Measurements from ENCODE around the gene DLX2. TPM values are rescaled to one million over a fixed set of nuclear protein-coding genes. Genes with fewer than 3 reads are reported as not detected.

DLX2 gene
- total RNA-seq, 2 donors from 2014 or later, result 0.23 to 0.24 TPM

DNA sequence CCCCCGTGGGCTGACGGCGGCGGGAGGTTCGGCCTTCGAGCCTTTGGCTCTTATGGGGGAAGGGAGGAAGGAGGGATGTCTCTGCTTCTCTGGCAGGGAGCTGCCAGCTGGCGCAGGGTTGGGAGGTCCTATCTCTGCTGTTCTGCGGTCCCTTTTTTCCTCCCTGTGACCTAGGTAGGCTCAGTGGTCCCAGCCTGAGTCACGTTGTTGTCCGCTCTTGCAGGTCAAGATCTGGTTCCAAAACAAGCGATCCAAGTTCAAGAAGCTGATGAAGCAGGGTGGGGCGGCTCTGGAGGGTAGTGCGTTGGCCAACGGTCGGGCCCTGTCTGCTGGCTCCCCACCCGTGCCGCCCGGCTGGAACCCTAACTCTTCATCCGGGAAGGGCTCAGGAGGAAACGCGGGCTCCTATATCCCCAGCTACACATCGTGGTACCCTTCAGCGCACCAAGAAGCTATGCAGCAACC lies 14.9 kb downstream of the DLX2 start:
- peaks cover 49% of the 10 kb centered on the region for H3K4me1 Mint-ChIP-seq (ENCODE audit: low read depth)
- H3K9me3 Mint-ChIP-seq, result no peaks in the 10 kb centered on the region
- H3K36me3 Mint-ChIP-seq (ENCODE audit: insufficient read depth in 2 of 2), result no peaks in the 10 kb centered on the region
- no peak for ATAC-seq (replicated peaks in 1 of 2)
- H3K27ac Mint-ChIP-seq, result peak overlapping the region; percentile 8
- H3K4me3 Mint-ChIP-seq, result peak overlapping the region; percentile 84 to 88
- no peak for DNase-seq
- H3K27me3 Mint-ChIP-seq (ENCODE audit: low read depth), result peaks cover 95% of the 10 kb centered on the region

DNA sequence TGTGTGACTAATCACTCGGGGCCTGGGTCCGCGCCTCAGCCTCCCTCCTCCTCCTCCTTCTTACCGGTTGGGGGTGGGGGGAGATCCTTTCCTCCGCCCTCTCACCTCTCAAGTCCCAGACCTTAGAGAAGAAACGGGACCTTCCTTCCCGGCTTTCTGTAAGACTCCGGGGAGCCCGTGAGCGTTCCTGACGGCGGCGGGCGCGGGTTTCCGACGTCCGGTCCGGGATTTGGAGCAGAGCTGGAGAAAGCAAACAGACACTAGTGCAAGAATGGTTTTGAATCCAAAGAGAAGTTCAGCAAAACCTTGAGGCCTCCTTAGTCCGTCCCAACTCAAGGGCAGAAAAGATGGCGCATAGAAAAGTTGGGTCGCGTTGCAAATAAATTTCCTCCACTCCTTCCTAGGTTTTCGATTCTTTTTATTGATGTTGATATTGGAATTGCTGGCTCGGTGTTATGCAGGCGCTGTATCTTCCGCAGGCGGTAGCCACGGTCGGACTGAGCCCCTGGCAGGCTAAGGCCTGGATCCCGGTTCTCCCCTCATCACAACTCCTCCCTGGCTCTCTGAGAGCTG lies 15.4 kb downstream of the DLX2 start:
- no peaks in the 10 kb centered on the region for H3K9me3 Mint-ChIP-seq
- peaks cover 95% of the 10 kb centered on the region for H3K27me3 Mint-ChIP-seq (ENCODE audit: low read depth)
- no peak for ATAC-seq (replicated peaks in 1 of 2)
- DNase-seq, result no peak
- peaks cover 53% of the 10 kb centered on the region for H3K4me1 Mint-ChIP-seq (ENCODE audit: low read depth)
- H3K27ac Mint-ChIP-seq, result no peak overlapping the region
- H3K36me3 Mint-ChIP-seq (ENCODE audit: insufficient read depth in 2 of 2), result no peaks in the 10 kb centered on the region
- H3K4me3 Mint-ChIP-seq, result peak overlapping the region; percentile 84 to 88

DNA sequence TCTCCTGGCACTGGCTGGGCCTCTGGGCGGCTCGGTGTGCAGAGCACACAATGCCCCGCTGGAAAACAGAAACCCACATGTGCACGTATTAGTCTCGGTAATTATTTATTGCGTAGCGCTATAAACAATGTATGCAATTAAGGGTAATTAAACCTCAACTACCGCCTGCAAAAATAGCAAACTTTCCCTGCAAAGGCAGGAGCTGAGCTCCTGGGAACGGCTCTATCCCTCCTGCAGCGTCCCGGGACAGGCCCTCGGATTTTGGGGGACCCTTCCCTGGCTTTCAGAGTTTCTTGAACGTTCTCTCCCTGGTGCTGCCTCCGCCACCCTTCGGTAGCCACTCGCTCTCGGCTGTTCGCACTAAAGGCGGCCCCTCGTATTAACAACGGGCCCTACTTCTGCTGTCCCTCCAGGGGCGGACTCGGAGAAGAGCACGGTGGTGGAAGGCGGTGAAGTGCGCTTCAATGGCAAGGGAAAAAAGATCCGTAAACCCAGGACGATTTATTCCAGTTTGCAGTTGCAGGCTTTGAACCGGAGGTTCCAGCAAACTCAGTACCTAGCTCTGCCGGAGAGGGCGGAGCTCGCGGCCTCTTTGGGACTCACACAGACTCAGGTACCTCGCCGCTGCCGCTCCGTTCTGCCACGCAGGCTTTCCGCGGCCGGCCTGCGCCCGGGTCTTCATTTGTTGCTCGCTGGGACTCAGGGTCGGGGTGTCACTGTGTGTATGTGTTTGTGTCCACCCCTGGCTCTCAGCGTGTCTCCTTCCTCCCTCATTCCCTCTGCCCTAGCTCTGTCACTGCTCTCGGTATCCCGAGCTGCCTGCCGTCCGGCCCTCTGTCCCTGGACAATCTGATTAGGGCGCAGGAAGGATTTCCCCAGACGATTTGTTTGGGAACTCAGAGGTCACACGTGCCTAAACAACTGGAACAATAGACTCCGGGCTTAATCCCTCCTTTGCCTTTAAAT lies 16.2 kb downstream of the DLX2 start:
- H3K27ac Mint-ChIP-seq, result peak overlapping the region; percentile 72
- peaks cover 54% of the 10 kb centered on the region for H3K4me1 Mint-ChIP-seq (ENCODE audit: low read depth)
- H3K4me3 Mint-ChIP-seq, result peak overlapping the region; percentile 84 to 88
- DNase-seq, result peak; percentile 72 to 79
- H3K27me3 Mint-ChIP-seq (ENCODE audit: low read depth), result peaks cover 95% of the 10 kb centered on the region
- no peaks in the 10 kb centered on the region for H3K36me3 Mint-ChIP-seq (ENCODE audit: insufficient read depth in 2 of 2)
- no peaks in the 10 kb centered on the region for H3K9me3 Mint-ChIP-seq
- ATAC-seq (replicated peaks in 1 of 2), result peak; percentile 59 to 61

DNA sequence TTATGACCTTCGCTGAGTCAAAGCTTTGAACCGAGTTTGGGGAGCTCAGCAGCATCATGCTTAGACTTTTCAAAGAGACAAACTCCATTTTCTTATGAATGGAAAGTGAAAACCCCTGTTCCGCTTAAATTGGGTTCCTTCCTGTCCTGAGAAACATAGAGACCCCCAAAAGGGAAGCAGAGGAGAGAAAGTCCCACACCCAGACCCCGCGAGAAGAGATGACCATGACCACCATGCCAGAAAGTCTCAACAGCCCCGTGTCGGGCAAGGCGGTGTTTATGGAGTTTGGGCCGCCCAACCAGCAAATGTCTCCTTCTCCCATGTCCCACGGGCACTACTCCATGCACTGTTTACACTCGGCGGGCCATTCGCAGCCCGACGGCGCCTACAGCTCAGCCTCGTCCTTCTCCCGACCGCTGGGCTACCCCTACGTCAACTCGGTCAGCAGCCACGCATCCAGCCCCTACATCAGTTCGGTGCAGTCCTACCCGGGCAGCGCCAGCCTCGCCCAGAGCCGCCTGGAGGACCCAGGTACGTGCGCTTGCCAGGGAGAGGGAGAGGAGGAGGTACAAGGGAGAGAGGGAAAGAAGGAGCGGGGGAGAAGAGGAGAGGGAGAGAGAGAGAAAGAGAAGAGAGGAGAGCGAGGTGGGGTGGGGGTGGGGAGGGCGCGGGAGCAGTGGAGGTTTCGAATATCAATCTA lies 17.1 kb downstream of the DLX2 start, which contains the start of gene DLX1:
TSS of gene DLX1 (plus strand) at position 48 of the 700 bp plus-strand sequence. CDS start at position 219, 171 bp downstream.
- ATAC-seq (replicated peaks in 1 of 2) (peak; percentile 10 to 20), DNase-seq (no peak)
- peak within 1 kb of the TSS; percentile 84 to 88 for H3K4me3 Mint-ChIP-seq
- H3K27me3 Mint-ChIP-seq (ENCODE audit: low read depth), result peaks cover 99% of the 10 kb centered on the region
- peak within 1 kb of the TSS; percentile 79 for H3K27ac Mint-ChIP-seq
- H3K4me1 Mint-ChIP-seq (ENCODE audit: low read depth), result peaks cover 57% of the 10 kb centered on the region
- no peaks in the 10 kb centered on the region for H3K9me3 Mint-ChIP-seq
- H3K36me3 Mint-ChIP-seq (ENCODE audit: insufficient read depth in 2 of 2), result peaks cover 0 to 1% of the 10 kb centered on the region in 2 donors

DNA sequence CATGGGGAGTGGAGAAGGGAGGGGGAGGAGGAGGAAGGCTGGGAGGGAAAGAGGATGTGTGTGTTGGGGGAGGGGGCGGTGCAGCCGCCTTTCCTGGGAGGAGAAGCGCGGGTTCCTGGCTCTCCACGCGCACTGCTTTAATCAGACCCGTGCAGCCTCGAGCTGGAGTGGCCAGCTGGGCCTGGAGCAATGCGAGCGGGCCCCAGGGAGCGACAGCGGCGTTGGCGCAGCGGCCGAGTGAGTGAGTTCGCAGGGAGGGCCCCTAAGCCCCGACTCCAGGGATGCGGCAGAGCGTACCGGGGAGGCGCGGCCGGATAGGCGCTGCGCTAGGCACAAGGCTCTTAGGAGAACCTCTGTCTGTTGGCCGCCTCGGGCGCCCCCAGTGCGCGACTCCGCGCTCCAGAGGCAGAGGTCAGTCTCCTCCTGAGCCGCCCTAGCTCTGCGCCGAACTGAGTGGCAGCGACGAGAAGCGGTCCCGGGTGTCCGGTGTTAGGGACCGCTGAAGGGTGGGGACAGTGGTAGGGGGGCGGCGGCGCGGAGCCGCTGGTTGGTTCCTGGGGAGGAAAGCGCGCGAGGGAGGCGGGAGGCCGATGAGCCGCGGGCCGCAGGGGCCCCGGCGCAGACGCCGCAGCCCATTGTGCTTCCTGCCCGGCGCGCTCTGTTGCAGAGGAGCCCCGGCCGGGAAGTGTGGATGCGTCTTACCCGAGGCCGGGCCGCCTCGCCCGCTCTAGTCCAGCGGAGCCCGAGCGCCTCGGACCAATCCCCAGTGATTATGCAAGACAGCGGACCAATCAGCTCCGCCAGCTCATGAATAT lies 17.8 kb downstream of the DLX2 start:
- peak; percentile 86 to 87 for ATAC-seq (replicated peaks in 1 of 2)
- H3K27ac Mint-ChIP-seq, result peak overlapping the region; percentile 79
- peaks cover 99% of the 10 kb centered on the region for H3K27me3 Mint-ChIP-seq (ENCODE audit: low read depth)
- H3K4me1 Mint-ChIP-seq (ENCODE audit: low read depth), result peaks cover 65% of the 10 kb centered on the region
- H3K4me3 Mint-ChIP-seq, result peak overlapping the region; percentile 84 to 88
- DNase-seq, result peak; percentile 72 to 77
- H3K36me3 Mint-ChIP-seq (ENCODE audit: insufficient read depth in 2 of 2), result peaks cover 0 to 1% of the 10 kb centered on the region in 2 donors
- no peaks in the 10 kb centered on the region for H3K9me3 Mint-ChIP-seq

DNA sequence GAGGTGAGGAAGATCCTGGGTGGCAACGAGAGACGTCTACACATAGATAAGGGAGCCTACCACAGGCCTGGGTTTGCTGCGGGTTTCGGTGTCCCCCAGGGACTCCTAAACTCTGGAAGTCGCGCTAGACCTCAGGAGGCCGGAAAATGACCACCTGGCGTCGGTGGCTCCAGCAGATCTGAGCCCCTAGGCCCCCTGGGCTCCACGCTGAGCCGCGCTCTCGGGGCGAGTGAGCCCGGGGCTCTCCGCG lies 18.4 kb downstream of the DLX2 start:
- no peak for ATAC-seq (replicated peaks in 1 of 2)
- Mint-ChIP-seq H3K36me3 (ENCODE audit: insufficient read depth in 2 of 2) (peaks cover 0 to 1% of the 10 kb centered on the region in 2 donors), H3K9me3 (no peaks in the 10 kb centered on the region), H3K4me1 (ENCODE audit: low read depth) (peaks cover 65% of the 10 kb centered on the region), H3K27ac (no peak overlapping the region), H3K4me3 (peak overlapping the region; percentile 84 to 88), H3K27me3 (ENCODE audit: low read depth) (peaks cover 99% of the 10 kb centered on the region)
- no peak for DNase-seq

DNA sequence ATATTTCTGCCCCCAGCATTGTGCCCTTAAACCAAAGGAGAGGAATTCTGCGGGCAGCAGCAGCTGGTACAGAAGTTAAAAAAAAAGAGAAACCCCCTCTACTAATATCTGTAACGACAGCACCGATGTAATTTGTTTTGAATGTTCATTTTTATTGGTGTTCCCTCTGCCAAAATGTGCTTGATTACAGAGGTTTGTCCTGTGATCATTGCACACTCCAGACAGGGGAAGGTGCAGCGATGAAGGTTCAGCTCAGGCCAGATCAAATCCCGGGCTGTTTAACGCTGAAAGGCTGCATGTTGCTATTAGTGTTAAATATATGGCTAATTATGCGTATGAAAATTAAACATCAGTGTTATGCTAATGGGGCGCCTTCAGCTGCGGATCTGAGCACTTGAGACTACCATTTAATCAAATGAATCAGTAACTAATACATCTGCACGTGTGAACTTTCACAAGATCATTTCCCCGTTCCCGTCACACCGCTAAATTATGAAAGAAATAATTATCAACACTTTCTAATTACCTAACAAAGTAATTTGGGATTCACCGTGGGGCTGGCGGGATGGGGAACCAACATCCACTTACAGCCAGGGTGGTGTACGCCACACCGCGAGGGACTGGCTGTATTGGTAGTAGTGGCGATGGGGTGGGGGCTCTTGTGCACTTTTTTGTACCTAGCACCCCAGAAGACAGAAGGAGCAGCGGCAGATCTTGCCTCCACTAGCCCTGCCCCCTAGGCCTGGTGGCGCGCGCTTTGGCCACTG lies 18.9 kb downstream of the DLX2 start:
- DNase-seq (no peak), ATAC-seq (replicated peaks in 1 of 2) (no peak)
- Mint-ChIP-seq H3K27ac (no peak overlapping the region), H3K4me1 (ENCODE audit: low read depth) (peaks cover 65% of the 10 kb centered on the region), H3K4me3 (peak overlapping the region; percentile 84 to 88), H3K9me3 (no peaks in the 10 kb centered on the region), H3K27me3 (ENCODE audit: low read depth) (peaks cover 99% of the 10 kb centered on the region), H3K36me3 (ENCODE audit: insufficient read depth in 2 of 2) (peaks cover 0 to 1% of the 10 kb centered on the region in 2 donors)

DNA sequence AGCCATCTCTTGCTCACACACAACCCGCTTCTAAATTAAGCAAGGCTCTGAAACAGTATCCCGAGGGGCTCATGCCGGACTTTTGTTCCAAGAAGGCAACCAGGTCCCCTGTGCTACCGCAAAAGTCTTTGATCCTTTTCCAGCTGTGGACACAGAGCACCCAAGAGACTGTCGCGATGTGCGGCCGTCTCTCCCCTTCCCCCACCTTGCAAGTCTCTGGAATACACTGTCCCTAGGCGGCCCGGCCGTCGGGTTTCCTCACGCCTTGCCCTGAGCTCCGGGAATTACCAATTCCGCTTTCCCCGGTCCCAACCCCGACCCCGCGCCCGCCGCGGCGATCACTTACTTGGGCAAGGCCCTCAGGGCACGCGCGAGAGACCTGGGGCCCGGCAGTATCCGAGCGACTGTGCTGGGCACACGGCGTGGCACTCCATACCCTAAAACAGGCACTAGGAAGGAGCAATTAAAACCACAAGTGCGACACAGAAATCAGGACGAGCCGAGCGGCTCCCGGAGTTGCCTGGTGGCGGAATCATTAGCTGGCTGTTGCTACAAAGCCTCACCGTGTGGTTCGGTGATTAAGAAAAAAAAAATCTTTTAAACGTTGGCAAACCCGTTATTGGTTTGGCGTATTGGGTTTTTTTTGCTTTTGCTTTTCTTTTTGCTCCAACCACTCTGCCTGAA lies 19.6 kb downstream of the DLX2 start:
- peak overlapping the region; percentile 19 for H3K27ac Mint-ChIP-seq
- H3K36me3 Mint-ChIP-seq (ENCODE audit: insufficient read depth in 2 of 2), result peaks cover 0 to 1% of the 10 kb centered on the region in 2 donors
- H3K27me3 Mint-ChIP-seq (ENCODE audit: low read depth), result peaks cover 99% of the 10 kb centered on the region
- H3K9me3 Mint-ChIP-seq, result no peaks in the 10 kb centered on the region
- peaks cover 58% of the 10 kb centered on the region for H3K4me1 Mint-ChIP-seq (ENCODE audit: low read depth)
- ATAC-seq (replicated peaks in 1 of 2) (no peak), DNase-seq (peak in 1 of 2 donors; percentile 18)
- H3K4me3 Mint-ChIP-seq, result peak overlapping the region; percentile 84 to 88

DNA sequence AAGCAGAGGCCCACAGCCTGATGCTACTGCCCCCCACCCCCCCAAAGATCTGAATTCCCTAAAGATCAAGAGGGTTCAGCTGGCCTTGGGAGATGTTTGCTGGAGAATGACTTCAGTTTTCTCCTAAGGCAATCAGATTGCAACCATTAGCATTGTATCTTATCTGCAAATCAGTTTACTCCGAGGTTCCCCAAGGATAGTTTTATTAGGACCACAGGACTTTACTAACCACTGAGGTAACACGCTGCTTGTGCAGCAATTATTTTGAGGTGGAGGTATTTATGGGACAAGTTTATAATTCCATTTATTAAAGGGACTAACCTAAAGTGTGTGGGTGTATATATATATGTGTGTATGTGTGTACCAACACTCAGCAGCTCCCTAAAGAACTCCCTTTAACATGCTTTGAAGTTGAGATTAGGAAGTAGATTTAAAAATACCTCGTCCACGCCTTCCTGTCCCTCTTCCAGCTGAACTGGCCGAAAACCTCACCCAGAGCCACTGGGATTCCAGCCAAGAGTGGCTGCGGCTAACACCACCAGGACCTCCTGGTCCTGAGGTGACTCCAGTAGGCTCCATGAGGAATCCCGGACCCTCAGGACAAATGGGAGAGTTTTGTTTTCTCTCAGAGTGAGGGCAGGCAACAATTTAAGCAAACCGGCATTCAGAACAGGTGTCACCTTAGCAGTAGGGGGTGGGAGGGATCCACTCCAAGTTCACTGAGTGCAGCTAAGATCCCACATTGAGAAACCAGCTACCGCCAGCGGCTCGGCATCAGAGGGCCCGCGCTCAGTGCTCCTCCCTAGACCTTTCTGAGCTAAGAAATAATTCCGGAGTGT lies 20.4 kb downstream of the DLX2 start:
- Mint-ChIP-seq H3K4me1 (ENCODE audit: low read depth) (peaks cover 51% of the 10 kb centered on the region), H3K4me3 (peak overlapping the region; percentile 84 to 88), H3K36me3 (ENCODE audit: insufficient read depth in 2 of 2) (peaks cover 0 to 1% of the 10 kb centered on the region in 2 donors), H3K27me3 (ENCODE audit: low read depth) (peaks cover 94% of the 10 kb centered on the region), H3K27ac (peak overlapping the region; percentile 19), H3K9me3 (no peaks in the 10 kb centered on the region)
- ATAC-seq (replicated peaks in 1 of 2) (no peak), DNase-seq (no peak)

DNA sequence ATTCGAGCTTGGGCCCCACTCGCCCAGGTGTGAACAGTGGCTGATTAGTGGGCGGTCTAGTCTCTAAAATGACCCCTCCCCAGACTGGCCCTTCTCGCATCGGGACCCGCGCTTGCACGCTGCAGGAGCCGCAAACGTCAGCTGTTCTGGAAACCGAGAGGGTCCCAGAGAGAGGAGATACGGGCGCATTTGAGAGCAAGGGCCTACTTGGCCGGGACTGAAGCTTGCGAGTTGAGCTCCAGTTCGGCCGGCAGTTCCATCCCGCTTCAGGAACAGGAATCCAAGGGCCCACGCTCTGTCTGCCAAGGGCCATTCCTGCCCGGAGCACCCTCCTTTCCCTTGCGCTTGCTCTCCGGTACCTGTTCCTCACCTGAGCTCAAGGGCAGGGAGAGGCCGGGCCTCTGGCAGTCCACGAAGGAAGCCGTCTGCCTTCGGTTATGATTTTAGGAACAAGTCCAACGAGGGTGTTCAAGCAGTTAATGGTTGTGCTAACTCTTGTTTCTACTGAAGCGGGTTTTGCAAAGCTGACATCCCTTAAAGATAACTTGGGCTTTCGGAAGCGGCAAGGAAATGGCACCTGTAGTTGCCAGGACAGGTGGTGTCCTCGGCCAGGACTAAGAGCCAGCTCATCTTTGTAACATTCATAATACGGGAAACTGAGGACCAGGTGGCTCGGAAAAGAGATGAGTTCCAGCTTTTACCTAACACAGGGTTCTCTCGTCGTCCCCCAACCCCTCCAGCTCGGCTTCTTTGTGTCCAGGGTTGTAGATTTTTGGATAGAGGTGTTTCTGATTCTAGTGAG lies 21.3 kb downstream of the DLX2 start:
- no peak overlapping the region for H3K4me3 Mint-ChIP-seq
- H3K4me1 Mint-ChIP-seq (ENCODE audit: low read depth), result peaks cover 42% of the 10 kb centered on the region
- DNase-seq (no peak), ATAC-seq (replicated peaks in 1 of 2) (no peak)
- H3K36me3 Mint-ChIP-seq (ENCODE audit: insufficient read depth in 2 of 2), result peaks cover 0 to 1% of the 10 kb centered on the region in 2 donors
- no peaks in the 10 kb centered on the region for H3K9me3 Mint-ChIP-seq
- H3K27me3 Mint-ChIP-seq (ENCODE audit: low read depth), result peaks cover 85% of the 10 kb centered on the region
- no peak overlapping the region for H3K27ac Mint-ChIP-seq

Measured in activated T-cell treated with anti-CD3 and anti-CD28 coated beads, Interleukin-2, amount 50 U/mL, for 72 hours (primary cell).